Measurements from ENCODE around the gene HIGD2A. TPM values are rescaled to one million over a fixed set of nuclear protein-coding genes. Genes with fewer than 3 reads are reported as not detected.

The HIGD2A gene
- total RNA-seq, 2 donors from 2014 or later, result 20.1 to 44.1 TPM

- no peaks in the 10 kb centered on the region for H3K27me3 ChIP-seq
- no peak overlapping the region for H3K27ac ChIP-seq
- H3K4me1 ChIP-seq, result peaks cover 12% of the 10 kb centered on the region
- TF ChIP-seq POLR2A (IDR thresholded peaks at IDR 0.05) (no peak), CTCF (IDR thresholded peaks at IDR 0.05) (no peak)
- intact Hi-C loops (cut with DNase I), result no loop called here
- H3K9me3 ChIP-seq, result no peaks in the 10 kb centered on the region
- ATAC-seq (no peak), DNase-seq (no peak)
- H3K36me3 ChIP-seq (replicated peaks in 1 of 2; ENCODE audit: insufficient read depth in 1 of 2, low read depth in 2 of 2), result no peaks in the 10 kb centered on the region
- no peak overlapping the region for H3K4me3 ChIP-seq
- 91 to 96% methylated on average over 9 of the region's 9 CpGs for WGBS, 2 donors
Observed at GRCh38 chr5:176394096-176394495, 5.5 kb downstream of the HIGD2A start.

GRCh38 chr5:176394881-176395675, 6.5 kb downstream of the HIGD2A start:
- Histone ChIP-seq H3K4me3 (no peak overlapping the region), H3K4me1 (peaks cover 5% of the 10 kb centered on the region), H3K36me3 (replicated peaks in 1 of 2; ENCODE audit: insufficient read depth in 1 of 2, low read depth in 2 of 2) (no peaks in the 10 kb centered on the region), H3K9me3 (no peaks in the 10 kb centered on the region), H3K27me3 (no peaks in the 10 kb centered on the region), H3K27ac (no peak overlapping the region)
- ATAC-seq (peak; percentile 11), DNase-seq (no peak)
- WGBS, 2 donors, result 76 to 81% methylated on average over 11 of the region's 11 CpGs
- intact Hi-C loops (cut with DNase I), result no loop called here
- TF ChIP-seq POLR2A (IDR thresholded peaks at IDR 0.05) (no peak), CTCF (IDR thresholded peaks at IDR 0.05) (no peak)

GRCh38 chr5:176396330-176396729, 7.8 kb downstream of the HIGD2A start:
- 79 to 82% methylated on average over 6 of the region's 6 CpGs for WGBS, 2 donors
- Histone ChIP-seq H3K36me3 (replicated peaks in 1 of 2; ENCODE audit: insufficient read depth in 1 of 2, low read depth in 2 of 2) (no peaks in the 10 kb centered on the region), H3K9me3 (no peaks in the 10 kb centered on the region), H3K27ac (no peak overlapping the region), H3K4me3 (no peak overlapping the region), H3K4me1 (no peaks in the 10 kb centered on the region), H3K27me3 (no peaks in the 10 kb centered on the region)
- ATAC-seq (no peak), DNase-seq (no peak)
- TF ChIP-seq CTCF (IDR thresholded peaks at IDR 0.05) (no peak), POLR2A (IDR thresholded peaks at IDR 0.05) (no peak)
- intact Hi-C loops (cut with DNase I), result no loop called here

GRCh38 chr5:176397736-176398420, 9.3 kb downstream of the HIGD2A start:
- TF ChIP-seq CTCF (IDR thresholded peaks at IDR 0.05) (no peak), POLR2A (IDR thresholded peaks at IDR 0.05) (no peak)
- Histone ChIP-seq H3K4me3 (no peak overlapping the region), H3K27me3 (no peaks in the 10 kb centered on the region), H3K27ac (no peak overlapping the region), H3K4me1 (no peaks in the 10 kb centered on the region), H3K9me3 (no peaks in the 10 kb centered on the region), H3K36me3 (replicated peaks in 1 of 2; ENCODE audit: insufficient read depth in 1 of 2, low read depth in 2 of 2) (no peaks in the 10 kb centered on the region)
- 92 to 93% methylated on average over 13 to 18 of the region's 18 CpGs for whole genome bisulfite sequencing, 2 donors
- intact Hi-C loops (cut with DNase I), result no loop called here
- ATAC-seq (no peak), DNase-seq (no peak)

Measured in body of pancreas (tissue), 4 donors.